ENCODE data around the gene MT4.

DNA sequence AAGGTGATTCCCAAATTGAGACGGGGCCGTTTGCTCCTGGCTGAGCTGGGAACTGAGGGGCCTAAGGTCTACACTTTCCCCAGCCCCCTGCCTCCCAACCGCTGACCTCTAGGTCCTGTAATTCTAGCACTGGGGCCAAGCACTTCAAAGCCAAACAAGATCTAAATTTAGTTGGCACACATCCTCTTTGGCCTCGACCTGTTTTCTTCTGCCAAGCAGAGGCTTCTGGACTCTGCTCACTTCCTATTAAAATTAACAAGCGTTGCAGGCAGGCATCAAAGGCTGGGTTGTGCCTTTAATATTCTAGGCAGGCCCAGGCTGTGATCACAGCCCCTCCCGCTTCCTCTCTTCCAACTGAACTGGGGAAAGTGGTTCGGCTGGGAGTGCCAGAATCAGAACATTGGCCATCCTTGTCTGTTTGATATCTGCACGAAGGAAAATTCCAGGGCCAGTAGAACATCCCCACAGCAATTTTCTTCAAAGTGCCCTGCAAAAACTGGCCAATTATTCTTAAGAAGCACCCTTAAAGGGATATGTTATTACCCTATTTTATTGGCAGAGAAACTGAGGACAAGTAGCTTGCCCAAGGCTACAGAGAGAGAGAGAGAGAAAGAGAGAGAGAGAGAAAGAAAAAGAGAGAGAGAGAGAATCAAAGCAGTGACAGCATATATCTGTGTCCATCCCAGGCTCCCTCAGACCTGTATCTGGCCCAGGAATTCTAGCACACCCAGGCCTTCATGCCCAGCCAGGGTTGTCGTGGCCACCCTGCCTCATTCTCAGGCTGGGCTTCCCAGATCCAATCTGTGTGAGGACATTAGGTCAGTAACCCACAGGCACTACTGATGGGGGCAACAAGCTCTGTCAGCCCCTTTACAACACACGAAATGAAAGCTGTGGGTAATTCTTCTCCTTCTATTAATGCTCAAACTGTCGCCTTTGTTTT is 12.8 kb upstream of the MT4 start:
- TF ChIP-seq, protein P1, sequence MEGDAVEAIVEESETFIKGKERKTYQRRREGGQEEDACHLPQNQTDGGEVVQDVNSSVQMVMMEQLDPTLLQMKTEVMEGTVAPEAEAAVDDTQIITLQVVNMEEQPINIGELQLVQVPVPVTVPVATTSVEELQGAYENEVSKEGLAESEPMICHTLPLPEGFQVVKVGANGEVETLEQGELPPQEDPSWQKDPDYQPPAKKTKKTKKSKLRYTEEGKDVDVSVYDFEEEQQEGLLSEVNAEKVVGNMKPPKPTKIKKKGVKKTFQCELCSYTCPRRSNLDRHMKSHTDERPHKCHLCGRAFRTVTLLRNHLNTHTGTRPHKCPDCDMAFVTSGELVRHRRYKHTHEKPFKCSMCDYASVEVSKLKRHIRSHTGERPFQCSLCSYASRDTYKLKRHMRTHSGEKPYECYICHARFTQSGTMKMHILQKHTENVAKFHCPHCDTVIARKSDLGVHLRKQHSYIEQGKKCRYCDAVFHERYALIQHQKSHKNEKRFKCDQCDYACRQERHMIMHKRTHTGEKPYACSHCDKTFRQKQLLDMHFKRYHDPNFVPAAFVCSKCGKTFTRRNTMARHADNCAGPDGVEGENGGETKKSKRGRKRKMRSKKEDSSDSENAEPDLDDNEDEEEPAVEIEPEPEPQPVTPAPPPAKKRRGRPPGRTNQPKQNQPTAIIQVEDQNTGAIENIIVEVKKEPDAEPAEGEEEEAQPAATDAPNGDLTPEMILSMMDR (IDR thresholded peaks at IDR 0.05), result no peak
- peak in 1 of 2 donors; percentile 15 for TF ChIP-seq POLR2A (IDR thresholded peaks at IDR 0.05)
